ENCODE data around the gene ZNF574.

GRCh38 chr19:42126574-42126973 is 50.6 kb downstream of the ZNF574 start:
- TF ChIP-seq EZH2phosphoT487 (IDR thresholded peaks at IDR 0.05; ENCODE audit: low read depth) (no peak), CTCF (IDR thresholded peaks at IDR 0.05; ENCODE audit: low read depth, low read length) (no peak)
